PC-9 (cell line): ENCODE measurements around the gene CLCA4.

Source experiments
- CTCF ChIP-seq: fragments of 200-600 bp; sonication (generic); conservative IDR thresholded peaks from 2 replicates; pipeline ENCODE4 v1.6.1; 2017; ENCODE audit warnings: mixed run types, antibody characterized with exemption, mild to moderate bottlenecking, moderate library complexity
- EZH2 ChIP-seq: fragments of 200-600 bp; sonication (generic); IDR thresholded peaks from 2 replicates; pipeline ENCODE4 v1.8.0; 2017; ENCODE audit warnings: antibody characterized with exemption, low read depth

- TF ChIP-seq CTCF (no peak), EZH2 (no peak)
These were observed 19.6 kb upstream of the CLCA4 start for GRCh38 chr1:86527306-86527705.
